A549 (cell line): ENCODE results near the gene UBE3B. TPM values are rescaled to one million over a fixed set of nuclear protein-coding genes. Genes with fewer than 3 reads are reported as not detected.

Experiments
- ATAC-seq, 2 experiments: fragments of 200-7000 bp in 1 of 2; fragments of >200 bp in 1 of 2; cut with Nextera tagmentation in 1 of 2; cut with Tn5 transposase in 1 of 2; 3 replicates each; pipeline versions ENCODE4 v1.8.0 to v1.9.1; 2018 to 2020; ENCODE audit warnings: mild to moderate bottlenecking in 1 of 2, moderate library complexity in 1 of 2
- CTCF ChIA-PET: fragments of 300-600 bp; sonication (Branson Sonifier 250); formaldehyde crosslinking; extraction: SDS; loops from one replicate; lab custom pipeline; 2021; ENCODE audit warnings: antibody characterized with exemption, inconsistent platforms; lab: Yijun Ruan, JAX
- POLR2A ChIA-PET: fragments of 350-600 bp; formaldehyde crosslinking; extraction: SDS; loops from one replicate; lab custom pipeline; 2021; ENCODE audit warnings: antibody characterized with exemption, inconsistent platforms; lab: Yijun Ruan, JAX
- DNase-seq, 2 experiments: peaks; one replicate each; pipeline versions ENCODE4 v3.0.0 to v3.0.0-alpha.2; 2011 to 2016; ENCODE audit warnings: low read depth in 1 of 2, low spot score in 1 of 2
- FAIRE-seq: peaks from 2 replicates; lab custom pipeline; 2011; peaks lifted over from hg19 to GRCh38; lab: Jason Lieb, UNC
- H3K27ac ChIP-seq, 2 experiments: fragments of >200 bp; sonication (Bioruptor Twin); formaldehyde crosslinking; 3 replicates each; pipeline ENCODE4 v1.5.1; 2016 to 2017
- H3K4me1 ChIP-seq: fragments of >200 bp; sonication (Bioruptor Twin); formaldehyde crosslinking; 3 replicates; pipeline ENCODE4 v1.6.1; 2016
- H3K4me2 ChIP-seq: fragments of >200 bp; sonication (Bioruptor Twin); formaldehyde crosslinking; 3 replicates; pipeline ENCODE4 v1.6.1; 2016
- H3K4me3 ChIP-seq: fragments of >200 bp; sonication (Bioruptor Twin); formaldehyde crosslinking; 3 replicates; pipeline ENCODE4 v1.5.1; 2016
- H3K9me3 ChIP-seq: fragments of >200 bp; sonication (Bioruptor Twin); formaldehyde crosslinking; 3 replicates; pipeline ENCODE4 v1.6.1; 2016
- CHD4 ChIP-seq: fragments of 200-600 bp; sonication (generic); IDR thresholded peaks from 2 replicates; pipeline ENCODE4 v1.6.1; 2016; ENCODE audit warnings: antibody characterized with exemption, mild to moderate bottlenecking, borderline replicate concordance
- EHF ChIP-seq: fragments of 250-450 bp; sonication (Bioruptor Pico); IDR thresholded peaks from 2 replicates; pipeline ENCODE4 v1.5.0; 2020; ENCODE audit warnings: mild to moderate bottlenecking
- EP300 ChIP-seq, 2 experiments: fragments of >200 bp; sonication (Bioruptor Twin); formaldehyde crosslinking; IDR thresholded peaks; 2 replicates in 1 of 2; 3 replicates in 1 of 2; pipeline ENCODE4 v1.6.1; 2016 to 2017
- FOSL2 ChIP-seq, 2 experiments: fragments of 450-650 bp in 1 of 2; fragments of >200 bp in 1 of 2; sonication (Bioruptor Twin) in 1 of 2; formaldehyde crosslinking; IDR thresholded peaks; 2 replicates each; pipeline versions ENCODE4 v1.5.0 to v1.6.1; 2016 to 2020; ENCODE audit warnings: mild to moderate bottlenecking in 1 of 2, moderate library complexity in 1 of 2
- HEYL ChIP-seq: fragments of 250-450 bp; sonication (Bioruptor Pico); IDR thresholded peaks from 2 replicates; pipeline ENCODE4 v1.8.0; 2021; ENCODE audit warnings: mild to moderate bottlenecking, moderate library complexity
- JUNB ChIP-seq: fragments of >200 bp; sonication (Bioruptor Twin); formaldehyde crosslinking; IDR thresholded peaks from 2 replicates; pipeline ENCODE4 v1.6.1; 2016
- KDM1A ChIP-seq: fragments of 200-600 bp; sonication (generic); IDR thresholded peaks from 2 replicates; pipeline ENCODE4 v1.6.1; 2016; ENCODE audit warnings: low read depth, mild to moderate bottlenecking
- KDM5A ChIP-seq: fragments of 200-600 bp; sonication (generic); IDR thresholded peaks from 2 replicates; pipeline ENCODE4 v1.6.1; 2016; ENCODE audit warnings: antibody characterized with exemption, mild to moderate bottlenecking
- MAFK ChIP-seq: fragments of 450-650 bp; IDR thresholded peaks from 2 replicates; pipeline ENCODE4 v1.6.1; 2014; ENCODE audit not compliant: partially characterized antibody
- NFE2L2 ChIP-seq: fragments of 150-350 bp; conservative IDR thresholded peaks from 2 replicates; pipeline ENCODE4 v1.6.1; 2014; ENCODE audit warnings: low read length
- NR3C1 ChIP-seq: fragments of >200 bp; sonication (Bioruptor Twin); formaldehyde crosslinking; IDR thresholded peaks from 3 replicates; pipeline ENCODE4 v1.6.1; 2017
- RAD21 ChIP-seq, 2 experiments: fragments of >200 bp in 1 of 2; sonication (Bioruptor Twin) in 1 of 2; formaldehyde crosslinking in 1 of 2; IDR thresholded peaks in 1 of 2; conservative IDR thresholded peaks in 1 of 2; 2 replicates in 1 of 2; 3 replicates in 1 of 2; pipeline ENCODE4 v1.6.1; 2012 to 2018; ENCODE audit warnings: inconsistent platforms in 1 of 2
- RCOR1 ChIP-seq: fragments of 150-350 bp; IDR thresholded peaks from 2 replicates; pipeline ENCODE4 v1.6.1; 2014; ENCODE audit warnings: antibody characterized with exemption, low read length, low read depth
- RNF2 ChIP-seq: fragments of 200-600 bp; sonication (generic); IDR thresholded peaks from 2 replicates; pipeline ENCODE4 v1.6.1; 2016; ENCODE audit warnings: low read depth, mild to moderate bottlenecking, antibody characterized with exemption, moderate library complexity, borderline replicate concordance
- TFCP2L1 ChIP-seq: fragments of 250-450 bp; sonication (Bioruptor Pico); IDR thresholded peaks from 2 replicates; pipeline ENCODE4 v1.5.0; 2021; ENCODE audit warnings: mild to moderate bottlenecking
- ZFP36 ChIP-seq: fragments of 450-650 bp; IDR thresholded peaks from 2 replicates; pipeline ENCODE4 v1.6.1; 2014; ENCODE audit warnings: borderline replicate concordance; ENCODE audit not compliant: partially characterized antibody
- WGBS: methylation state at CpG from one replicate; pipeline ENCODE4 v1.1.6; 2017; ENCODE audit errors: missing lambda C conversion rate; 5-methylcytosine and 5-hydroxymethylcytosine counted together
- polyA plus RNA-seq, 4 experiments: library from polyadenylated mRNA; depleted of rRNA in 3 of 4; stranded (reverse); fragments of >200 nt; fragmentation: RNase III in 1 of 4; extraction: RNeasy Plus Mini Kit Qiagen cat#74134 plus additional on column Dnase treatment in 1 of 4; gene quantifications; 2 replicates in 3 of 4; 3 replicates in 1 of 4; pipeline ENCODE4 v1.2.3, GENCODE V29; 2011 to 2017
- TF ChIP-seq, protein P1 (sequence below): fragments of >200 bp; sonication (Bioruptor Twin); formaldehyde crosslinking; IDR thresholded peaks from 3 replicates; pipeline ENCODE4 v1.6.1; 2016
- TF ChIP-seq, protein P2 (sequence below): IDR thresholded peaks from 2 replicates; pipeline ENCODE4 v1.6.1; 2012; ENCODE audit warnings: low read depth, borderline replicate concordance
- TF ChIP-seq, protein P3 (sequence below): IDR thresholded peaks from 2 replicates; pipeline ENCODE4 v1.6.1; 2012
- TF ChIP-seq, protein P4 (sequence below): fragments of 250-450 bp; sonication (Bioruptor Pico); IDR thresholded peaks from 2 replicates; pipeline ENCODE4 v1.5.0; 2020; ENCODE audit warnings: low read depth, mild to moderate bottlenecking, moderate library complexity

Gene UBE3B
- polyA plus RNA-seq, 2 of the 4 experiments (the other 2 are of a cell fraction): 14.0 to 38.0 TPM

DNA sequence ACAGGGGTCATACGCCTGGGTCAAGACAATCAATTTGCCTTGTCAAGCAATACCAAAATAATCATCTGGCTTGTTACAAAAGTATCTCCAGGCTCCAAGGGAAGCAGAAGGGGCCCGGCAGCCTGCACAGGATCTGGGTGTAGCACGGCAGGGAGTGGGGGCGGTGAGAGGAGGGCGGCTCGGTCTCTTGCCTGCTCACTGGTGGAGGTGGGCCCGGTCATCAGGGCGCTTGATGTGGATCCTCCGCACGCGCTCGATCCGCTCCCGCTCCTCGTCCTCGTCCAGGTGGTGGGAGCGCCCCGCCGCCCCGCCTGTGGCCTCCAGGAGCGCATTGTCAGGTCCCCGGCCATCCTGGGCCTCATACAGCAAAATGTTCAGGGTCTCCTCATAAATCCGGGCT is 26.0 kb upstream of the UBE3B start:
- TF ChIP-seq, protein P1, sequence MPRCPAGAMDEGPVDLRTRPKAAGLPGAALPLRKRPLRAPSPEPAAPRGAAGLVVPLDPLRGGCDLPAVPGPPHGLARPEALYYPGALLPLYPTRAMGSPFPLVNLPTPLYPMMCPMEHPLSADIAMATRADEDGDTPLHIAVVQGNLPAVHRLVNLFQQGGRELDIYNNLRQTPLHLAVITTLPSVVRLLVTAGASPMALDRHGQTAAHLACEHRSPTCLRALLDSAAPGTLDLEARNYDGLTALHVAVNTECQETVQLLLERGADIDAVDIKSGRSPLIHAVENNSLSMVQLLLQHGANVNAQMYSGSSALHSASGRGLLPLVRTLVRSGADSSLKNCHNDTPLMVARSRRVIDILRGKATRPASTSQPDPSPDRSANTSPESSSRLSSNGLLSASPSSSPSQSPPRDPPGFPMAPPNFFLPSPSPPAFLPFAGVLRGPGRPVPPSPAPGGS: no peak
- CTCF ChIA-PET: interaction anchor here (1.0 to 1.6 kb wide), 4 partner anchors 19 to 27 kb away, joined by 3 to 11 read pairs (median 6); no protein-coding TSS in a partner anchor
- H3K4me2 ChIP-seq: no peak overlapping the region
- H3K9me3 ChIP-seq: no peaks in the 10 kb centered on the region
- no peak for FAIRE-seq
- H3K27ac ChIP-seq: no peak overlapping the region
- WGBS: 93% methylated on average over 23 of the region's 23 CpGs
- POLR2A ChIA-PET: no interaction called here
- ATAC-seq: no peak
- no peaks in the 10 kb centered on the region for H3K4me1 ChIP-seq
- no peak for DNase-seq
- H3K4me3 ChIP-seq: no peak overlapping the region

DNA sequence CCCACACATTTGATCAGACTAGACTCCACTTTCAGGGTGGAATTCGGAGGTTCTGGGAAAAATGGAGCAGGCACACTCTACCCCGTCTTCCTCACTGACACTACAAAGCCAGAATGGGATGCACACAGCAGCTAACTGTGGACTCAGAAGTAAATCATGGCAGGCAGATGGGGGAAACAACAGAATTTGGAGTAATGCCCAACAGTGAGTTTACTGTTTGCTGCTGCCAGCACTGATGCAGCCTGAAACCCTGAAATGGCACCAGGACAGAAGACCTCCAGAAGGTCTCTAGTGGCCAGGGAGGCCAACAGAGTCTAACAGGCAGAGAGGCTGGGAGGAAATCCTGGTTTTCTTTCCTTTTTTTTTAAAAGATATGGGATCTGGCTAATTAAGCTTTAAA is 24.9 kb upstream of the UBE3B start:
- POLR2A ChIA-PET: no interaction called here
- no peak for TF ChIP-seq KDM1A
- no peak for TF ChIP-seq EP300 (IDR thresholded peaks at IDR 0.05)
- TF ChIP-seq, protein P2, sequence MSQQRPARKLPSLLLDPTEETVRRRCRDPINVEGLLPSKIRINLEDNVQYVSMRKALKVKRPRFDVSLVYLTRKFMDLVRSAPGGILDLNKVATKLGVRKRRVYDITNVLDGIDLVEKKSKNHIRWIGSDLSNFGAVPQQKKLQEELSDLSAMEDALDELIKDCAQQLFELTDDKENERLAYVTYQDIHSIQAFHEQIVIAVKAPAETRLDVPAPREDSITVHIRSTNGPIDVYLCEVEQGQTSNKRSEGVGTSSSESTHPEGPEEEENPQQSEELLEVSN: no peak
- TF ChIP-seq MAFK: no peak
- TF ChIP-seq CHD4: no peak
- TF ChIP-seq RNF2: no peak
- no peak for TF ChIP-seq EHF
- TF ChIP-seq JUNB: no peak
- TF ChIP-seq TFCP2L1 (CRISPR knock-in tag): no peak
- TF ChIP-seq RAD21 (conservative IDR thresholded peaks at IDR 0.05 in 1 of 2, IDR thresholded peaks at IDR 0.05 in 1 of 2): no peak
- no peak for TF ChIP-seq FOSL2 (IDR thresholded peaks at IDR 0.05)
- TF ChIP-seq FOSL2 (CRISPR knock-in tag; IDR thresholded peaks at IDR 0.05): no peak
- TF ChIP-seq, protein P3, sequence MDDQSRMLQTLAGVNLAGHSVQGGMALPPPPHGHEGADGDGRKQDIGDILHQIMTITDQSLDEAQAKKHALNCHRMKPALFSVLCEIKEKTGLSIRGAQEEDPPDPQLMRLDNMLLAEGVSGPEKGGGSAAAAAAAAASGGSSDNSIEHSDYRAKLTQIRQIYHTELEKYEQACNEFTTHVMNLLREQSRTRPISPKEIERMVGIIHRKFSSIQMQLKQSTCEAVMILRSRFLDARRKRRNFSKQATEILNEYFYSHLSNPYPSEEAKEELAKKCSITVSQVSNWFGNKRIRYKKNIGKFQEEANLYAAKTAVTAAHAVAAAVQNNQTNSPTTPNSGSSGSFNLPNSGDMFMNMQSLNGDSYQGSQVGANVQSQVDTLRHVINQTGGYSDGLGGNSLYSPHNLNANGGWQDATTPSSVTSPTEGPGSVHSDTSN: no peak
- no peak for TF ChIP-seq NR3C1
- no peak for TF ChIP-seq RCOR1
- Histone ChIP-seq H3K4me2 (no peak overlapping the region), H3K4me1 (no peaks in the 10 kb centered on the region), H3K9me3 (no peaks in the 10 kb centered on the region), H3K4me3 (no peak overlapping the region), H3K27ac (no peak overlapping the region)
- WGBS: 88% methylated on average over 2 of the region's 2 CpGs
- no peak for DNase-seq
- CTCF ChIA-PET: interaction anchor here (0.8 to 2.3 kb wide), 4 partner anchors 16 to 26 kb away, joined by 3 to 8 read pairs (median 4); no protein-coding TSS in a partner anchor
- FAIRE-seq: no peak
- no peak for ATAC-seq

DNA sequence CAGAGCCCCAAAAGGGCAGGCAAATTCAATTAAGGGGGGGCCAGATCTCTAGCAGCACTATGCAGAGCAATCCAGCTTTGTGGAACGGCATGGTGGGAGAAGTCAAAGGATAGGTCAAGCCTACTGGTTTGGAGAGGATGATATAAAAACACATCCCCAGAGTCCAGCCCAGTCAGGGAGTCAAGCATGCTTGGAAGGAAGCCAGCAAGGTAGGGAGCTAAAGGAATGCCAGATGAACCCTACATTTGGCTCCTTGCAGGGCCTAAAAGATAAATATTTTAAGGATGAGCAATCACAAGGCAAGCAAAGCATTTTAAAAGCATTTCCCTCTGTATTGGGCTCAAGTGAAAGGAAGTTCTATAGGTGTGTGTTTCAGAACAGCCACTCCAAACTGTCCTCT is 21.7 kb upstream of the UBE3B start:
- Histone ChIP-seq H3K27ac (no peak overlapping the region), H3K4me3 (no peak overlapping the region), H3K4me1 (peaks cover 2% of the 10 kb centered on the region; the same call in 1 of the 3 replicates)
- no peak for TF ChIP-seq EP300 (IDR thresholded peaks at IDR 0.05)
- no peak for TF ChIP-seq TFCP2L1 (CRISPR knock-in tag)
- no peak for TF ChIP-seq HEYL (CRISPR knock-in tag)
- TF ChIP-seq, all 56 proteins: peak for 0
- no peak for ATAC-seq
- ChIA-PET CTCF (interaction anchor here (1.0 kb wide), 1 partner anchor 191 kb away, joined by 3 read pairs; no protein-coding TSS in a partner anchor), POLR2A (no interaction called here)
- FAIRE-seq: no peak
- WGBS: 92% methylated on average over 1 of the region's 1 CpG
- DNase-seq: no peak
- Histone ChIP-seq H3K4me2 (no peak overlapping the region), H3K9me3 (no peaks in the 10 kb centered on the region)

DNA sequence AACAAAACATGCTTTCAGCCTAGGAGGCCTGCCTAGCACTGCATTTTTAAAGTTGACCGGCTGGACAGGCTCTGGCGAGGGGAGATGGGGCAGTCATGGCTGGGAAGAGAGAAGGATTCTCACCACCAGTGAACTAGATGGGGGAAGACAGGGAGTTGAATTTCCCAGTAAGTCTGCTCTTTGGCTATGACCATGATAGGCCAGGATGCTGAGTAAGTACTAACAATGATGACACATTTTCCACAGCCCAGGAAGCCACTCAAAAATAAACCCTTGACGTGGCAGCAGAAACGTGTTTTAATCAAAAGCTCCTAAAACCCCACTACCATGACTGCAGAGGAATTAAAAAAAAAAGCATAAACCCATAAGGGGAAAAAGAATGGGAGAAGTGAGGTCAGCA is 19.3 kb upstream of the UBE3B start:
- POLR2A ChIA-PET: no interaction called here

More for the DNA sequence above, 19.3 kb upstream of the UBE3B start:
- Histone ChIP-seq H3K9me3 (no peaks in the 10 kb centered on the region), H3K4me1 (peaks cover 26% of the 10 kb centered on the region), H3K4me3 (no peak overlapping the region), H3K4me2 (no peak overlapping the region), H3K27ac (no peak overlapping the region)
- ATAC-seq: no peak
- FAIRE-seq: no peak
- WGBS: 69% methylated on average over 4 of the region's 4 CpGs
- no peak for DNase-seq
- TF ChIP-seq, protein P4, sequence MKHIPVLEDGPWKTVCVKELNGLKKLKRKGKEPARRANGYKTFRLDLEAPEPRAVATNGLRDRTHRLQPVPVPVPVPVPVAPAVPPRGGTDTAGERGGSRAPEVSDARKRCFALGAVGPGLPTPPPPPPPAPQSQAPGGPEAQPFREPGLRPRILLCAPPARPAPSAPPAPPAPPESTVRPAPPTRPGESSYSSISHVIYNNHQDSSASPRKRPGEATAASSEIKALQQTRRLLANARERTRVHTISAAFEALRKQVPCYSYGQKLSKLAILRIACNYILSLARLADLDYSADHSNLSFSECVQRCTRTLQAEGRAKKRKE (CRISPR knock-in tag): no peak
- TF ChIP-seq ZFP36: no peak
- TF ChIP-seq KDM5A: no peak
- no peak for TF ChIP-seq NFE2L2
- TF ChIP-seq, all 56 proteins: peak for 0
- CTCF ChIA-PET: interaction anchor here (0.6 to 1.7 kb wide), 4 partner anchors 19 to 1790 kb away, joined by 3 to 4 read pairs (median 4); partner anchors contain the start of genes KCTD10 and UBE3B
